ENCODE results near the gene NIN.

Gene NIN

DNA sequence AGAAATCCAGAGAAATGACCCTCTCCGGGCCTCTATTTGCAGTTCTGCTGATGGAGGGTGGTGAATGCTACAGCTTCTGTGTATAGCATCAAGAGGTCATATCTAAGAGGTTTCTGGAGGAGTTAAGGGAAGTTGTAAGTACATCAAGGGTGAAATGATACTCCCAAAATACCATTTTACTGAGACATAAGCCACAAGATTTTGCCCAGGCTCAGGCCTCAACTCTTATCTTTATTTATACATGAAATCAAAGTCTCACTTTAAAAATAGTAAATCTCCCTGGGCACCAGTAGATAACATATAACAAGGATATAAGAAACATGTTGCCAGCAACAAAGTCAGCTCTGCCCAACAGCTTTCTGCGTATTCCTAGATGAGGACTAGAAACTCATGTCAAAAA lies 40.4 kb downstream of the NIN start:
- no peak for DNase-seq

- no peak for DNase-seq
These were observed 44.1 kb downstream of the NIN start for GRCh38 chr14:50786751-50787464.

- no peak for DNase-seq
These were observed 45.4 kb downstream of the NIN start for GRCh38 chr14:50785457-50786063.

DNA sequence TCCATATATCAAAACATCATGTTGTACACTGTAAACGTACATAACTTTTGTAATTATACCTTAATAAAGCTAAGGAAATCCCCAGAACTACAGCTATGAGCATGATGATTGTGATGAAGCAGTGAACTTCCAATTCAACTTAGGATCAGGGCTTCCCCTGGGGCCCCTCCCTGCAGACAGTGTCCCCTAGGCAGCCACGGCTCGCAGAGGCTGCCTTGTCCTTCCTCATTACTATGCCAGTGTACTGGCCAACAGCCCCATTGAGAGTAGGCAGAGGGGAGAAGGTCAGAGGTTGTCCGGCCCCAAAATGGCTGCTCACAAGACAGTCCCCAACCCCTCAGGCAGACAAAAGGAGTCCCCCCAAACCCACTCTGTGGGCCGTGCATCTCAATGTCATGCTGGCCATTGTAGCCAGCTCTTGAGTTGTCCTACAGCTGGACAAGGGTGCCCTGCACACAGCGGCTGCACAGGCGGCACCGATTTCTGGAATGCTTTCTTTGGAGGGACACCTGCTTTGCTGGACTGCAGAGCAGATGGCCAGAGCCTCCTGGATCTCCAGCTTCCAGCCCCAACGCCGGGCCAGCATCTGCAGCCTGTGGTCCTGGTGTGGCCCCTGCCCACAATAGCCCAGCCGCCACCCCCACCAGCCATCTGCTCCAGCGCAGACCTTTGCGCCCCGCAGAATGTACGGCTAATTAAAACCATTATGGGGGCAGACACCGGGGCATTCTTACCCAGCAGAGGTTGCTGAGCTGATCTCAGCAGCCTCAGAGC lies 46.1 kb downstream of the NIN start:
- no peak for DNase-seq

DNA sequence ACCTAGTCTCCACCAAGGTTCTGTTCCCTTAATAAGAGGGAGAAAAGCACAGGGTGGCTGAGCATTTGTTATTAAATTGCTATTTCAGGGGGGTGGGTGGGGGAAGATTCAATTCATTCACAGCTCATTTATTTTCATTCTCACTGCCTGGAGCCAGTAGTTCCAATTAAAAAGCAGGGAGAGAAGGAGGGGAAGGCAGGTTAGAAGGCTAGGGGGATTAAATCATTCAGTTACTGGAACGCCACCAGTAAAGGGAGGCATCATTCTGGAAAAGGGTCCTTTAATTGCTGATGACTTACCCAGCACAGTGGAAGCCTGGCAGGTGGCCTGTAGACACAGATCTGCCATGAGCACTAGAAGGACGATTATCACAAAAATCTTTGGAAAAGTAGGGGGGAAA lies 47.4 kb downstream of the NIN start:
- DNase-seq: no peak

DNA sequence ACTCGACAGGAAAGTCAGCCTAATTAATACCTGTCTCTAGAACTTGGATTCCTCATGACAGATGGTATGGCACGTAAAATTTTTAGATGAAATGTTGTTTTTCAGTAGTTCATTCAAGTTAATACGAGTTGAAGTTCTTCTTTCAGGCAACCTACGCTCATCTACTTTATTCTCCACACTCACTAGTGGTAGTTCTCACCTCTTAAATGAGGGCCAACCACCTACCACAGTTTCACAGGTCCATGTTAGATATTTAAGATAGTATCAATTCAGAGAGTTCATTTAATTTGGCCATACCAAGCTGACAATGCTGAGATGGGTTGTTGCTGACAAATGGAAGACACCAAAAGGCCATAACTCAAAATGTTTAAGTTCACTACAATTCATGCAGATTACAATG lies 50.6 kb downstream of the NIN start:
- no peak for DNase-seq

GRCh38 chr14:50778721-50779483 lies 52.1 kb downstream of the NIN start:
- no peak for DNase-seq

DNA sequence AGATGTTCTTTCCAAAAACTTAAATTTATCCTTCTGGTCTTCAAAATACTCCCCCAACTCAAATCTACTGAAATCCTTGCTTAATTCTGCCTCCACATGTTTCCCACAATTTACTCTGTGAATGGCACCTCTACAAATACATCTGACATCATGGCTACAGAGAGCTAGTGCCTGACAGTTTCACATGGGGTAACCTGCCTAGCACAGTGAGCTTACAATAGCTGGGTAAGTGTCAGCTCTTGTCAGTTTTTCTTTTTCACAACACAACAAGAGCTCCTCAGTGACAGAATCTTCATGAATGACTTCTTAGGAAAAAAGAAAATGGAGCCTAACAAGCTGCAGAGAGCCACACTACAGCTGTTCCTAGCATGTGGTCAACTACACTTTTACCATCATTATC lies 54.4 kb downstream of the NIN start:
- no peak for DNase-seq

DNA sequence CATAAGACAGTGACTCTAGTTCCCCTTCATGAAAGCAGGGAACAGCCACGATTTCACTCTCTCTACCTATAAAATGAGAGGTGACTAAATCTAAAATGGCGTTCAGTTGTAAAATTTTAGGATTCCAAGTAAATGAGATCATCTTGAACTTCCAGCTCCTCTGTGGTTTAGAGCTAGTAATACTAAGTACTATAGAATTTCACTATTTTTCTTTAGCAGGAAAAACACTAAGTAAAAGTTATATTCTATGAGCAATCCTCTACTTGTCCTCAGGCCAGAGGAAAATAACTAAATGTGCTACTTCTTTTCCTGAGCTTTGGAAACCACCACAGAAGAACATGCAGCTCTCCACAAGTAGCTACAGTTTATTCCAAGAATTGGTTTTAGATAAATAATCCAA lies 55.6 kb downstream of the NIN start:
- no peak for DNase-seq

- DNase-seq: no peak
These were observed 56.3 kb downstream of the NIN start for GRCh38 chr14:50774542-50775267.

GRCh38 chr14:50773632-50774541 lies 57.1 kb downstream of the NIN start:
- peak in 1 of 2 donors; percentile 56 for DNase-seq

DNA sequence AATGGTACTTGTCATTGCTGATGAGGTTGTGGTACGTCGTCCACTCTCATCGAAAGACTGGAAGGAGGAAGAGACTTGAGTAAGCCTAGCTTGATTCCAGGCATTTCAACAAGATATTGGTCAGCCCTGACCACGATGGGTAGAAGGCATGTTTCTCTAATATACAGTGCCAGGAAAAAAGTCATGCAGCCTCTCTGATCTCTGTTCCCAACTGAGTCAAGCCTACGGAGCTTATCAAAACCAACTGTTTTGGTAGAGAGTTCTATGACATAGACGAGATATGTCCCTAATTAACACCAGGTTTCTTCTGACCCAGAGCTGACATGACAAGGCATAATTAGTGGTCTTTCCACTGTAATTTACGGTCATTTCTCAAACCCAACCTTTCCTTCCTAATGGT lies 58.5 kb downstream of the NIN start:
- DNase-seq: no peak

GRCh38 chr14:50770586-50770985 lies 60.4 kb downstream of the NIN start:
- no peak for DNase-seq

DNA sequence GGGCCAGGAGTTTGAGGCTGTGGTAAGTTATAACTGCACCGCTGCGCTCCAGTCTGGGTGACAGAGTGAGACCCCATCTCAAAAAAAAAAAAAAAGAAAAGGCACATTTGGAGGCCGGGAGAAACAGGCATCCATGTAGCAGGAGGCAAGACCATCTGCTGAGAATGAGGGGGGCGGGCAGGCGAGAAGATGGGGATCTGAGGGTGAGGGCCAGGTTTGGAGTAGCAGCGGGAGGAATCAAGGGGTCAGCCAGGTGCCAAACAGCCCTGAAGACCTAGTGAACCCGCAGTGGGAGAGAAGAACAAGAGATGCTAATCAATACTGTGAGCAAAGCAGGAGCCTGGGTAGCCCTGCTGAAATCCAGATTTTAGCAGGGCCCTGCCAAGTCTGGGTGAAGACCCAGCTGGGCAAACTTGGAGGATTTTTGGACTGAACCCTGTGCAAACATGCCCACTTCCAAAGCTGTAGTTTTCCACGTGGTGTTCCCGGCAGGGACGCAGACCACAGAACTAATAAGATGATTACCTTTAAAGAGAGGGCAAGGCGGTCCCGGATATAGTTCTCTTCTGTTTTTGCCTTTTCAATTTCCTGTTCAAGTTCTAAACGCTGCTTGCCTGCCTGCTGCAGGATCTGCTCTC lies 61.0 kb downstream of the NIN start:
- DNase-seq: no peak

GRCh38 chr14:50768680-50769079 lies 62.3 kb downstream of the NIN start:
- no peak for DNase-seq

GRCh38 chr14:50766338-50766886 lies 64.5 kb downstream of the NIN start:
- DNase-seq: no peak

DNA sequence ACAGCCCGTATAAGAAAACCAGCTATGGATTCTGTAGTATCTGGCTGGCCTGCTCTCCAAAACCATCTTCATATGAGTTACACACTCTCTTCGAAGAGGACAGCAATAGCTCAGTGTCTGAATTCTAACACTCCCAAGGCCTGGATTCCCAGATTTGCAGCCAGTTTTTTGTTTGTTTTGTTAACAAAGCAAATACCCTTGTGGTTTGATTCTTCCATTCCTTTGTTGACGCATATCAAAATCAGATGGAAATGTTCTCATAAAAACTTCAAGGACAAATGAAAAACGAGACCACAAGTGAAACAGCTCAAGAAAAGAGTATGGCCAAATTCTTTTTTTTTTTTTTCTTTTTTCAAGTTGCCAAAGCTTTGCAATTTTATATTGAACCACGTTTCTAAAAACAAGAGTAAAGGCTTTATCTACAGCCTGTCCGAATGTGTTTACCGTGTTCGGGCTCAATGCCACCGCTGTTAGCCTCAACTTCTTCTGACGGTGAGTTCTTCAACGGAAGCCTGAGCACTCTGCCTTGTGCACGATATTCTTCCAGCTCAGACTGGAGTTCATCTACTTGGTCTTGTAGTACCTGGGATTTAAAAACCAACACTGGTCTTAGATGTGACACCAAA lies 67.5 kb downstream of the NIN start:
- no peak for DNase-seq

DNA sequence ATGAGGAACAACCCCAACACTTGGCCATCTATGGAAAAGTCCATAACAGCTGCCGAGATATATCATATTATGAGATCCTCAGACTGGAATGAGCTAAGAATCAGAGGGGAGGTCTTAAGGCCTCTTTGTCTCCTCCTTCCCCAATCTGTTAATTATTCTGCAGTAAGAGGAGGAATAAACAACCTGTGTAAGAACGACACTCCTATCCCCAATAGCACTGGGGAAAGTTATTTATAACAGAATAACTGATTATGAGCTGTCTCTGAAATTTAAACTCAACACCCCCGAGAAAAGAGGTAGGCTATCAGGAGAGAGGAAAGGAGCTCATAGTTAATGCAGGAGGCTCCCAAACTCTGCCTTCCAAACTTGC lies 68.0 kb downstream of the NIN start:
- no peak for DNase-seq

DNA sequence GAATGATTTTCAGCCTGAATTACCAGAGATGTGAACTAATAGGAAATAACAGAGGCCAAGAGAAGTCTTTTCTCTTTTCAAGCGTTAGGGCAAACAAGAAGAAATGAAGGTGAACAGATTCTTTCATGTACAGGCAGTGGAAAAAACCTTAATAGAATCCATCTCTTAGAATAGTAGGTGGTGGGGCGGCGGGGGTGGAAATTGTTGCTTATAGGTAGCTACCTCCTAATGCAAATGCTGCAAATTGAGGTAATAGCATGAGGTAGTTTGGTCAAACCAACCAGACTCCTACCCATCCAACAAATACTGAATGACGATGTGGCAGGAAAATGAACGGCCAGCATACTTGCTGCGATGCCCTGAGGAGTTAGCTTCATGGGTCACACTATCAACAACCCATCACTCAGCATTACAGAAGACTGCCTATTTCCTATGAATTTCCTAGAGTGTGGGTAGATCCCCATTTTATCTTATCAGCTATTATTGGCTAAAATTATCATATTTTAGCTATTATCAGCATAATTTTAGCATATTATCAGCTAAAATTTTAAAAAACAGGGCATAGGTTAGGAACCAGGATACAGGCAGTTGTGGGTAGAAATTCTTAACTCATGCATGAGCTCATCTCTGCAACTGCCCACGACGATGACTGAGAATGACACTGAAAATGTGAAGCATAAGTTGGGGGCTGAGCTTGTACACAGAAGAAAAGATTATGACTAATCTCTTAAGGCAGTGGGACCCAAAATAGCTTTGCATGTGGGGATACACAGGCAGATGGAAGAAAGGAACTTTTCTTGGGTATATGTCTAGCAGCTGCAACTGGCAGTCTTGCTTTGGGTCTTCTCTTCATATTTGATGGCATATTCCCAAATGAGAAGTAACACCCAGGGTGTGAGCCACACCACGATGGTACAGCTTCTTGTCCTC lies 68.7 kb downstream of the NIN start:
- DNase-seq: peak in 1 of 2 donors; percentile 36

Measured in hippocampal formation (tissue), 2 donors.